ENCODE measurements around the gene SLC25A39. TPM values are rescaled to one million over a fixed set of nuclear protein-coding genes. Genes with fewer than 3 reads are reported as not detected.
A peak's percentile ranks its signal among the peaks of the same experiment; 100 is the strongest.

SLC25A39 gene
- total RNA-seq, 6 experiments from 2014 or later, result 56.3 to 111 (median 64.6) TPM

DNA sequence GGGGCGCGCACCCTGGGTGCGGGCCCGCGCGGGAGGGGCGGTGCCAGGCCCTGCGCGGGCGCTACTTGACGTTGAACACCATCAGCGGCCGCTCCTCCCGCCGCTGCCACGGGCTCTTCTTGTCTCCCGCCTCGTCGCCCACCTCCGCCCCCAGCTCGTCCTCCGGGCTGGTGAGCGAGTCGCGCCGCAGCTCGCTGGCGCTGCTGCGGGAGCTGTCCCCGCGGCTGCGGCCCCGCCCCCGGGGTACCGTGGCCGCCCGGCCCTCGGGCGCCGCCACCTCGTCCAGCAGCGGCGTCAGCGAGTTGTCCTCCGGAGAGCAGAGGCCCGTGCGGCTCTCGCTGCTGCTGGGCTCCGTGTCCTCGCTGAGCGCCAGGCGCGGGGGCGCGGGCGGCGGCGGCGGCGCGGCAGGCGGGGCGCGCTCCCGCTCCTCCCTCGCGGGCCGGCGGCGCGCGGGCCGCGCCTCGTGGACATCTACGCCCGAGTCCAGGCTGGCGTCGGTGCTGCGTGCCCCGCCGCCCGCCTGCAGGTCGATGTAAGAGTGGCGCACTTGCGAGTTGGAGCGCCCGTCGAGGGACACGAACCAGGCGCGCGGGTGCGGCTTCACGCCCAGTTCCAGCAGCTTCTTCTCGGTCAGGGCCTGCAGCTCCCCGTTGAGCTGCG, 29.2 kb upstream of the SLC25A39 start:
- Histone ChIP-seq H3K4me3 (no peak overlapping the region), H3K9me3 (no peaks in the 10 kb centered on the region), H3K27me3 (no peaks in the 10 kb centered on the region), H3K27ac (no peak overlapping the region), H3K4me1 (no peaks in the 10 kb centered on the region), H3K36me3 (peaks cover 0 to 25% (median 10%) of the 10 kb centered on the region in 4 donors)
- intact Hi-C loops (cut with DNase I), result loop anchor here in 1 of 2 donors (10.0 kb wide), 1 partner anchor 139 kb away; the partner anchor contains the start of gene UBTF
- WGBS (ENCODE audit: insufficient coverage, low coverage, low lambda C conversion rate, missing lambda C conversion rate), result no CpG with 5 or more reads among the region's 98 CpGs
- TF ChIP-seq, protein P1, sequence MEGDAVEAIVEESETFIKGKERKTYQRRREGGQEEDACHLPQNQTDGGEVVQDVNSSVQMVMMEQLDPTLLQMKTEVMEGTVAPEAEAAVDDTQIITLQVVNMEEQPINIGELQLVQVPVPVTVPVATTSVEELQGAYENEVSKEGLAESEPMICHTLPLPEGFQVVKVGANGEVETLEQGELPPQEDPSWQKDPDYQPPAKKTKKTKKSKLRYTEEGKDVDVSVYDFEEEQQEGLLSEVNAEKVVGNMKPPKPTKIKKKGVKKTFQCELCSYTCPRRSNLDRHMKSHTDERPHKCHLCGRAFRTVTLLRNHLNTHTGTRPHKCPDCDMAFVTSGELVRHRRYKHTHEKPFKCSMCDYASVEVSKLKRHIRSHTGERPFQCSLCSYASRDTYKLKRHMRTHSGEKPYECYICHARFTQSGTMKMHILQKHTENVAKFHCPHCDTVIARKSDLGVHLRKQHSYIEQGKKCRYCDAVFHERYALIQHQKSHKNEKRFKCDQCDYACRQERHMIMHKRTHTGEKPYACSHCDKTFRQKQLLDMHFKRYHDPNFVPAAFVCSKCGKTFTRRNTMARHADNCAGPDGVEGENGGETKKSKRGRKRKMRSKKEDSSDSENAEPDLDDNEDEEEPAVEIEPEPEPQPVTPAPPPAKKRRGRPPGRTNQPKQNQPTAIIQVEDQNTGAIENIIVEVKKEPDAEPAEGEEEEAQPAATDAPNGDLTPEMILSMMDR (IDR thresholded peaks at IDR 0.05), result no peak
- peak; percentile 20 to 37 (median 32) for ATAC-seq
- peak in 1 of 3 donors; percentile 50 for DNase-seq

DNA sequence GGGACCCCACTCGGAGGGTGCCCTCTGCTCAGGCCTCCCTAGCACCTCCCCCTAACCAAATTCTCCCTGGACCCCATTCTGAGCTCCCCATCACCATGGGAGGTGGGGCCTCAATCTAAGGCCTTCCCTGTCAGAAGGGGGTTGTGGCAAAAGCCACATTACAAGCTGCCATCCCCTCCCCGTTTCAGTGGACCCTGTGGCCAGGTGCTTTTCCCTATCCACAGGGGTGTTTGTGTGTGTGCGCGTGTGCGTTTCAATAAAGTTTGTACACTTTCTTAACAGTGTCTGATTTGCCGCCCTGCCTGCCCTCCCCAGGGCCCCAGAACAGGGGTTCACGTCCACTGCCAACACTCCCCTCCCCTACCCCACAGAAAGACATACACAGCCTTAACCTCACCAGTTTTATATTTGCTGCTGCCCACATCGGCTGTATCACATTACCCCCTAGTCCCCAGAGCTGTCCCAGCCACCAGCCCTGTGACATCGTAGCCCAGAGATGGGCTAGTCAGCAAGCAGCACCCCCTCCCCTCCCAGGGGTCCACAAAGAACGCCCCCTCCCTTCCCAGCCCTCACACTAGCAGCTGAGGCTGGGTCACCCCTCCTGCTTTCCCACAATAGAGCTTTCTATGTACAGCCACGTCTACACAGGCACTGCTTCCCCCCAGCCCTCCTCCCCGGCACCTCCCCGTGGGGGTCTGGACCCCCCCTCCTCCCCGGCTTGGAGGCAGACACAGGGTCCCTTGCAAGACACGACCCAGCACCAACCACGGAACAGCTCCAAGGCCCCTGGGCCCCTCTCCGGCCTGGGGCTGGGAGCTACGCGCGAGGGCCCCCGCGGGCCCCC, 28.4 kb upstream of the SLC25A39 start:
- ATAC-seq (no peak), DNase-seq (no peak)
- no peaks in the 10 kb centered on the region for H3K9me3 ChIP-seq
- H3K27ac ChIP-seq, result no peak overlapping the region
- peaks cover 0 to 2% (median 0%) of the 10 kb centered on the region in 4 donors for H3K4me1 ChIP-seq
- intact Hi-C loops (cut with DNase I), result loop anchor here in 1 of 2 donors (10.0 kb wide), 1 partner anchor 138 kb away; the partner anchor contains the start of gene UBTF
- no peaks in the 10 kb centered on the region for H3K27me3 ChIP-seq
- no peak overlapping the region for H3K4me3 ChIP-seq
- H3K36me3 ChIP-seq, result peaks cover 0 to 25% (median 10%) of the 10 kb centered on the region in 4 donors
- no peak for TF ChIP-seq POLR2A (IDR thresholded peaks at IDR 0.05)
- TF ChIP-seq, protein P1 (IDR thresholded peaks at IDR 0.05), result no peak
- 73% methylated on average over 10 of the region's 22 CpGs for WGBS (ENCODE audit: insufficient coverage, low coverage, low lambda C conversion rate, missing lambda C conversion rate)

DNA sequence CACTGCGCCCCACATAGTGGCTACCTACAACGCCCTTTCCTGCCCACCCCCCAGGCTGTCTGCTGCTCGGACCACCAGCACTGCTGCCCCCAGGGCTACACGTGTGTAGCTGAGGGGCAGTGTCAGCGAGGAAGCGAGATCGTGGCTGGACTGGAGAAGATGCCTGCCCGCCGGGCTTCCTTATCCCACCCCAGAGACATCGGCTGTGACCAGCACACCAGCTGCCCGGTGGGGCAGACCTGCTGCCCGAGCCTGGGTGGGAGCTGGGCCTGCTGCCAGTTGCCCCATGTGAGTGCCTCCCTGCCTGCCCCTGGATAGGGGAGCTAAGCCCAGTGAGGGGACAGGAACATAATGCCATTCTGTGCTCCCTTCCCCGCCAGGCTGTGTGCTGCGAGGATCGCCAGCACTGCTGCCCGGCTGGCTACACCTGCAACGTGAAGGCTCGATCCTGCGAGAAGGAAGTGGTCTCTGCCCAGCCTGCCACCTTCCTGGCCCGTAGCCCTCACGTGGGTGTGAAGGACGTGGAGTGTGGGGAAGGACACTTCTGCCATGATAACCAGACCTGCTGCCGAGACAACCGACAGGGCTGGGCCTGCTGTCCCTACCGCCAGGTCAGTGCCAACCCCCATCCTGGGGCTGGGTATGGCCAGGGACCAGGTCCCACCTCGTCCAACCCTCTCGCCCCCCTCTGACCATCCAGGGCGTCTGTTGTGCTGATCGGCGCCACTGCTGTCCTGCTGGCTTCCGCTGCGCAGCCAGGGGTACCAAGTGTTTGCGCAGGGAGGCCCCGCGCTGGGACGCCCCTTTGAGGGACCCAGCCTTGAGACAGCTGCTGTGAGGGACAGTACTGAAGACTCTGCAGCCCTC, 27.6 kb upstream of the SLC25A39 start:
- intact Hi-C loops (cut with DNase I), result loop anchor here in 1 of 2 donors (10.0 kb wide), 1 partner anchor 137 kb away; the partner anchor contains the start of gene UBTF
- H3K4me1 ChIP-seq, result peaks cover 0 to 2% (median 0%) of the 10 kb centered on the region in 4 donors
- H3K9me3 ChIP-seq, result no peaks in the 10 kb centered on the region
- H3K36me3 ChIP-seq, result peaks cover 0 to 25% (median 10%) of the 10 kb centered on the region in 4 donors
- H3K27me3 ChIP-seq, result no peaks in the 10 kb centered on the region
- no peak for TF ChIP-seq POLR2A (IDR thresholded peaks at IDR 0.05)
- TF ChIP-seq, protein P1 (IDR thresholded peaks at IDR 0.05), result no peak
- H3K4me3 ChIP-seq, result no peak overlapping the region
- no peak overlapping the region for H3K27ac ChIP-seq
- ATAC-seq, result no peak
- 85% methylated on average over 4 of the region's 36 CpGs for WGBS (ENCODE audit: insufficient coverage, low coverage, low lambda C conversion rate, missing lambda C conversion rate)
- no peak for DNase-seq

DNA sequence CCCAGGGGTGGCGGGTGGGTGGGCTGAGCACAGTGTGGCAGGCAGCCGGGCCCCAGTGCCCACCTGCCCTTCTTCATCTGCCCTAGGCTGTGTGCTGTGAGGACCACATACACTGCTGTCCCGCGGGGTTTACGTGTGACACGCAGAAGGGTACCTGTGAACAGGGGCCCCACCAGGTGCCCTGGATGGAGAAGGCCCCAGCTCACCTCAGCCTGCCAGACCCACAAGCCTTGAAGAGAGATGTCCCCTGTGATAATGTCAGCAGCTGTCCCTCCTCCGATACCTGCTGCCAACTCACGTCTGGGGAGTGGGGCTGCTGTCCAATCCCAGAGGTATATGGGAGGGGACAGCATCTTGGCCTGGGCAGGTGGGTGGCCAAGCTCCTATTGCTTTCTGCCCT, 26.8 kb upstream of the SLC25A39 start:
- no peak for ATAC-seq

More for the DNA sequence above, 26.8 kb upstream of the SLC25A39 start:
- no peaks in the 10 kb centered on the region for H3K9me3 ChIP-seq
- TF ChIP-seq, protein P1 (IDR thresholded peaks at IDR 0.05), result no peak
- no peak for TF ChIP-seq POLR2A (IDR thresholded peaks at IDR 0.05)
- H3K27ac ChIP-seq, result no peak overlapping the region
- H3K36me3 ChIP-seq, result peaks cover 0 to 25% (median 10%) of the 10 kb centered on the region in 4 donors
- no peak overlapping the region for H3K4me3 ChIP-seq
- no CpG with 5 or more reads among the region's 8 CpGs for WGBS (ENCODE audit: insufficient coverage, low coverage, low lambda C conversion rate, missing lambda C conversion rate)
- DNase-seq, result no peak
- no peaks in the 10 kb centered on the region for H3K27me3 ChIP-seq
- intact Hi-C loops (cut with DNase I), result loop anchor here in 1 of 2 donors (10.0 kb wide), 1 partner anchor 137 kb away; the partner anchor contains the start of gene UBTF
- H3K4me1 ChIP-seq, result peaks cover 0 to 2% (median 0%) of the 10 kb centered on the region in 4 donors
